ENCODE results near the gene PRR13.

- TF ChIP-seq CTCF (conservative IDR thresholded peaks at IDR 0.05; ENCODE audit: low read length) (no peak), EZH2phosphoT487 (IDR thresholded peaks at IDR 0.05; ENCODE audit: borderline replicate concordance, low read depth, low read length) (no peak)
These were observed 37.3 kb downstream of the PRR13 start for GRCh38 chr12:53478865-53479264.
